Astrocyte (in vitro differentiated cells and primary cell): Measurements from ENCODE around the gene TIPIN.

Experiments used
- CTCF ChIP-seq: IDR thresholded peaks from 2 replicates; pipeline ENCODE4 v1.5.1; 2011; ENCODE audit warnings: low read depth, mild to moderate bottlenecking, inconsistent platforms, low read length, moderate library complexity; ENCODE audit not compliant: insufficient read depth
- EZH2 ChIP-seq: IDR thresholded peaks from 2 replicates; pipeline ENCODE4 v1.6.1; 2012; ENCODE audit warnings: mild to moderate bottlenecking, low read length, inconsistent platforms; ENCODE audit not compliant: insufficient read depth

GRCh38 chr15:66290518-66290917 is 66.0 kb downstream of the TIPIN start:
- TF ChIP-seq CTCF, result no peak
- TF ChIP-seq EZH2, result no peak
